C1 segment of cervical spinal cord (tissue), 14 donors: ENCODE measurements around the gene UBALD1.
A peak's percentile ranks its signal among the peaks of the same experiment; 100 is the strongest.
"Not testable (repeated sequence)": the region's sequence is repeated elsewhere in the genome, so short reads cannot be mapped to it uniquely, and the experiment has no call there.

ENCODE experiments used
- DNase-seq, 14 donors: peaks; one replicate each; lab custom pipeline; 2025; lab: John Stamatoyannopoulos, UW

Gene UBALD1

GRCh38 chr16:4599037-4599436 is 15.7 kb downstream of the UBALD1 start:
- no peak for DNase-seq

- DNase-seq, result peak in 1 of 14 donors; percentile 35
Observed at GRCh38 chr16:4597174-4597573, 17.5 kb downstream of the UBALD1 start.

- no peak for DNase-seq
Observed at GRCh38 chr16:4594433-4595410, 20.0 kb downstream of the UBALD1 start.

DNA sequence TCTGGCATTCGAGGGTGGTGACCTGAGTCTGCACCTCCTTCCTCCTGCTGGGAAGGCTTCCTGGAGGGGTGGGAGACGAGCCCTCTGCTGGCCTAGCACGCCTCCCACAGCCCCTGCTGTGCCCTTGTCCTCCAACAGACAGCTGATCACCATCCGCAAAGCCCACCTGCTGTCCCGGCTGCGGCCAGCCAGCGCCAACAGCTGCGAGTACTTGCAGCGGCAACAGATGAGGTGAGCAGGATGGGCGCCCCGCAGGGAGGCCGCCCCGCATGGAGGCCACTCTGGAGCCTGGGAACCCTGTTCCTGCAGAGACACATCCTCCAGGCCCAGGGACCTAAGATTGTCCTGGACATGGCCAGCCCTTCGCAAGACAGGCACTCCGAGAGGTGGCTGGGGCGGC is 21.6 kb downstream of the UBALD1 start:
- no peak for DNase-seq

- DNase-seq, result no peak
Observed at GRCh38 chr16:4591706-4592470, 22.8 kb downstream of the UBALD1 start.

DNA sequence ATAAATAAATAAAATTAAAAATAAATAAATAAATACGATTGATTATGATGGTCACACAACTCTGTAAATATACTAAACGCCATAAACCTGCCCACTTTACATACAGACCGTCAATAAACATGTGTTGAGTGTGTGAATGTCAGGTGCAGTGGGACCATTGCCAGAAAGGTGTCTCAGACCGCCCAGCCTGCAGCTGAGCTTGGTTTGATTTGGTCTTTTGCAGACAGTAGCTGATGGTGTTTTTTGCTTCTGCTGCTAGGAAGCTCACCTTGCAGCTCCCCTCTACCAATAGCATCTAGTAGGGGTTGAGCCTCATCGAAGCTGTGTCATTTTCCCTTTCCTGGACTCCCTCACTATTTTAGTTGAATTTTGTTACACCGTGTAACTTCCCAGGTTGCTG is 23.5 kb downstream of the UBALD1 start:
- no peak for DNase-seq

DNA sequence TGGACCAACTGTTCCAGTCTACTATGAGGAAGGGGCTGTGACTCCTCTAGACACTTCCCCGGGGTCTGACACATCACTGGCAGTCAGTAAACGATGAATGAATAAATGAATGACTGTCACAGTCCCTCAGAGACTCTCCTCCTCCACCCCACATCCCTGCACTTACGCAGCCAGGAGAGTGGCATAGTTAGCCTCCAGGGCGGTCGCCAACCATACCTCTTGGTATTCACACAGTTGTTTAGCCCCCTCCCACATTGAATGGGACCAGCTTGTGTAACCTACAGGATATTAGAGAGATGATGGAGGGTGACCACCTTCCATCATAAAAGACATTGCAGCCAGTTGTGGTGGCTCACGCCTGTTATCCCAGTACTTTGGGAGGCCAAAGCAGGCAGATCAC is 25.7 kb downstream of the UBALD1 start:
- no peak for DNase-seq

GRCh38 chr16:4588386-4588785 is 26.3 kb downstream of the UBALD1 start:
- no peak for DNase-seq

DNA sequence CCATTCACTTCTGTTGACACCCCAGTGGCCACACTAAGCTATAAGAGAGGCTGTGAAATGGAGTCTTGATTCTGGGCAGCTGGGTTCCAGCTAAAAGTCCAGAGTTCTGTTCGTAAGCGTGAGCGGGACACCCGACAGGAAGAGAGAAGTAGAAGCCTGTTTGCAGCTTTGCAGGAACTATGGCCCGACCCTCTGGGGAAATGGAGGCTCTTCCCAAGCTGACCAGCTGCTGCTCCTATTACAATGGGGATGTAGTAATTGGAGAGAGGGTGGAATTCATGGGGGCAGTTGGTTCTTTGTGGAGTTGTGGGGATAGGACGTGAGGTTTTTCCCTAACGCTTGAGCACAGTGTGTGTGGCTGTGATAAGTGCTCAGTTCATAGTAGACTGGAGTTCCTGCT is 28.4 kb downstream of the UBALD1 start:
- no peak for DNase-seq

- DNase-seq, result no peak
Observed at GRCh38 chr16:4583906-4584305, 30.8 kb downstream of the UBALD1 start.

- DNase-seq, result no peak
Observed at GRCh38 chr16:4580250-4580649, 34.4 kb downstream of the UBALD1 start.

DNA sequence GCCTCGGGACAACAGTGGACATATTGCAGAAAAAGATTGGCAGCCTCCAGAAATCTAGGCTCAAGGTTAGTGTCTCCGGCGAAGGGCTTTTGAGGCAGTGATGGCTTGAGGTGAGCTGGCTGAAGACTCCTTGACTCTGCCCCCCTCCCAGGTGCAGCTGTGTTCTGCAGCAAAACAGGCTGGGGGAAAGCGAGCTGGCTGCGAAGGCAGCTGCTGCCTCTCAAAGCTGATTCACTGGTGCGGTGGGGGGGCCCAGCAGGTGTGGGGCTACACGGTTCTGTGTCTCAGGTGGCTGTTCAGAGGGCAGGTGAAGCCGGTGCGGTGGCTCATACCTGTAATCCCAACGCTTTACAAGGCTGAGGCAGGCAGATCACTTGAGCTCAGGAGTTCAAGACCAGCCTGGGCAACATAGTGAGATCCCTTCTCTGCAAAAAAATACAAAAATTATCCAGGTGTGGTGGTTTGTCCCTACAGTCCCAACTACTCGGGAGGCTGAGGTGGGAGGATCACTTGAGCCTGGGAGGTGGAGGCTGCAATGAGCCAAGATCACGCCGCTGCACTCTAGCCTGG is 35.6 kb downstream of the UBALD1 start:
- DNase-seq, result no peak

GRCh38 chr16:4576008-4576407 is 38.7 kb downstream of the UBALD1 start:
- no peak for DNase-seq

DNA sequence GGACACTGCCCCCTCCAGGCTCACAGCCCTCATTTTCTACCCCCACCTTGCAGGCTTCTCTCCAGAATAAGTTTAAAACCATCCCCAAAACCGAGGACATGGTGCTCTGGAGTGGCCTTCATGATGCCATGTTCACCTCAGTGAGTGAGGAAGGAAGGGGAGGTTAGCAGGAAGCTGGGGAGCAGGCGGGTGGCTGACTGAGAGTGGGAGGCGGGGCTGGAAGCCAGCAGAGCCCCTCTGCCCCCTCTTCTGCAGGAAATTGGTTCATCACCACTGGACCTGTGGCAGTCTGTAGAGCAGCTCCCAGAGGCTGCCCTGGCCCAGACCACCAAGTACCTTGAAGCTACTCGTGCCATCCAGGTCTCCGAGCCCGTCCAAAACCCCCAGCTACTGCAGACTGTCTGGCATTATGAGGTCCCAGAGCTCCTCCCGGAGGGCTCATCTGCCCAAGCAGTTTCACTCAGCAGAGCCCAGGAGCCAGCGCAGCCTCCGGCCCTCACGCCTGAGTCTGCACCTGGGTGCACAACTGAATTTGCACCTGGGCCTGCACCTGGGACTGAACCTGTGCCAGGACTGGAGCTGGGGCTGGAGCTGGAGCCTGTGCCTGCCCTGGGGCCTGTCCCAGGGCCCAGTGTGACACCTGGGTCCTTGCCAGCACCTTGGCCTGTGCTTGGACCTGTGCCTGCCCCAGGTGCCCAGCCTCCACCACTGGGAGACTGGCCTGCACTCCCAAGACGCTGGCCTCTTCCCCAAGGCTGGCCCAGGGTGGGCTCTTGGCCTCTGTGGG is 39.6 kb downstream of the UBALD1 start:
- no peak for DNase-seq

- not testable (repeated sequence) for DNase-seq
Observed at GRCh38 chr16:4573926-4574325, 40.8 kb downstream of the UBALD1 start.

DNA sequence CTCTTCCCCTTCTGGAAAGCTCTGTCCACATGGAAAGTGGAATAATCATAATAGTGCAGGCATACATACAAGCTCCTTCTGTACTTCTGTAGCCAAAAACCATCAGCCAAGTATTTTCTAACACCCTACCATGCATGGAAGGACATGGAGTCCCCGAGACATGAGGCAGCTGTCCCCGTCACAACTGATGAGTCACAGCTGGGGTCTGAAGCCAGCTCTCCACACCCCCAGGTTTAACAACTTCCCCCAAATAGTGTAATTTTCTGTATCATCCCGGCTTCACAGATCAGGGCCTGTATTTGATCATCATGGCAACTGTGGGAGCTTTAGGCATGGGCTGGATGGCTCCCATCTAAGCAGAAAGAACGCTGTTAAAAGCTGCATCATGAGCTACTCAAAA is 42.0 kb downstream of the UBALD1 start:
- DNase-seq, result no peak

DNA sequence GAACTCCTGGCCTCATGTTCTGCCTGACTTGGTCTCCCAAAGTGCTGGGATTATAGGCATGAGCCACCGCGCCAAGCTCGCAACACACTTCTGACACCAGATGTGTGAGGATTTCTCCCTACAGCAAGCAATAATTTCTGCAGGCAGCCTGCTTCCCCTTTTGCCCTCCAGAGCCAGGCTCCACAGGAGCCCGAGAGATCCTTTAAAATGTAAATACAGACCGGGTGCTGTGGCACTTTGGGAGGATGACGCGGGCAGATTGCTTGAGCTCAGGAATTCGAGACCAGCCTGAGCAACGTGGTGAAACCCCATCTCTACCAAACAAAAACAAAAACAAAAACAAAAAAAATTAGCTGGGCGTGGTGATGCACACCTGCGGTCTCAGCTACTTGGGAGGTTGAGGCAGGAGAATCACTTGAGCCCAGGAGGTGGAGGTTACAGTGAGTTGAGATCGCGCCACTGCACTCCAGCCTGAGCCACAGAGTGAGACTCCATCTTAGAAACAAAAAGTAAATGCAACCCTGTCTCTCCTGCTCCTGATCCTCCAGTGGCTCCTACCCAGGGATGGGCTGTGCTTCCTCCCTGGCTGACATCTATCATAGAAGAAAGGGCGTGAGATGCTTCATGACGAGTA is 43.9 kb downstream of the UBALD1 start:
- DNase-seq, result no peak

DNA sequence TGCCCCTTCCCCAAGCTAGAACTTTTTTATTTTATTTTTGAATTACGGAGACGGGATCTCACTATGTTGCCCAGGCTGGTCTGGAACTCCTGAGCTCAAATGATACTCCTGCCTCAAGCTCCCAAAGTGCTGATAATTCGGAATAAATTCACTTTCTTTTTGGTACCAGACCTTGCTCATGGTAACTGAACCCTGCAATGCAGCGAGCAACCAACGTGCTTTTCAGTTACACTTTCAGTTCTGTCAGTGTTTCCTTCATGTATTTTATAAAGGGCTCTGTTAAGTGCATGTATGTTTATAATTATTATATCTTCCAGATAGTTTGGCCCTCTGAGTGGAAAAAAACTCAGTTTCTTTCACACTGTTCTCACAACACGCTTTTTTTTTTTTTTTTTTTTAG is 44.6 kb downstream of the UBALD1 start:
- DNase-seq, result no peak

DNA sequence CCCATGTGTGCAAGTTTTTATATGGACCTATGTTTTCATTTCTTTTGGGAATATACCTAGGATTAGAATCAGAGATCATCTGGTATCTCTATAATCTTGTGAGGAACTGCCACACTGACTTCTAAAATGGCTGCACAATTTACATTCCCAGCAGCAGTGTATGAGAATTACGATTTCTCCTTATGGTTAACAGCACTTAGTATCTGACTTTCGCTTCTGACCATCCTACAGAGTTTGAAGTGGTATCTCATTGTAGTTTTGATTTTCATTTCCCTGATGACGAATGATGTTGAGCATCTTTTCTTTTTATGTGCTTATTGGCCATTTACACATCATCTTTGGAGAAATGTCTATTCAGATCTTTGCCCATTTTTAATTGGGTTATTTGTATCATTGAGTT is 48.5 kb downstream of the UBALD1 start:
- DNase-seq, result no peak

DNA sequence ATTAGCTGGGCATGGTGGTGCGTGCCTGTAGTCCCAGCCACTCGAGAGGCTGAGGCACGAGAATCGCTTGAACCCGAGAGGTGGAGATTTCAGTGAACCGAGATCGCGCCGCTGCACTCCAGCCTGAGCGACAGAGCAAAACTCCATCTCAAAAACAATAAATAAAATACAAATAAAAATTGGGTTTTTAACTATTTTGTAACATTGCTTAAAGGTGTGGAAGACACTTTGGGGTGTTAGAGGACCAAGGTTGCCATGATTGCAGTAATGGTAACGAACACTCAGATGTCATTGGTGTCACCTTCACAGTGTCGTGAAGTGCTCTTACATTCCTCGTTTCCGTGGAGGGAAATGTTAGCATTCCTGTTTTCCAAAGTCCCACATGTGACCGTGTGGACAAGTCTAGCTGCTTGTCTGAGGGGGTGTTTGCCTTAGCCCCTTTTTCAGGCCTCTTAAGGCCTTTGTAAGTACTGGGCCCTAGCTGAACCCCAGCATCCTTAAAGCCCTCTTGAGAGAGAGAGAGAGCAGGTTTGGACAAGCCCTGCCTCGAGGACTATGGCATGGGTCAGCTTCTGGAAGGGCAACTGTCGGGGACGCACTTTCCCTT is 49.9 kb downstream of the UBALD1 start:
- no peak for DNase-seq

- DNase-seq, result peak in 9 of 14 donors; percentile 6 to 51 (median 27)
Observed at GRCh38 chr16:4561596-4561995, 53.1 kb downstream of the UBALD1 start.
